KBM-7 (cell line): ENCODE measurements around the gene THUMPD3.

Source experiments
- DNase-seq: peaks from one replicate; pipeline ENCODE4 v3.0.0-alpha.2; 2015
- in situ Hi-C: fragments of 300-500 bp; cut with MboI; formaldehyde crosslinking; loops from 2 replicates; pipeline ENCODE4 v1.14.3; 2020; ENCODE audit warnings: low sequenced_read_pairs, low pct_unique_long_range_greater_than_20kb, mixed read lengths

THUMPD3 gene

GRCh38 chr3:9412293-9412692 is 49.4 kb downstream of the THUMPD3 start:
- in situ Hi-C loops: no loop called here
- DNase-seq: no peak

DNA sequence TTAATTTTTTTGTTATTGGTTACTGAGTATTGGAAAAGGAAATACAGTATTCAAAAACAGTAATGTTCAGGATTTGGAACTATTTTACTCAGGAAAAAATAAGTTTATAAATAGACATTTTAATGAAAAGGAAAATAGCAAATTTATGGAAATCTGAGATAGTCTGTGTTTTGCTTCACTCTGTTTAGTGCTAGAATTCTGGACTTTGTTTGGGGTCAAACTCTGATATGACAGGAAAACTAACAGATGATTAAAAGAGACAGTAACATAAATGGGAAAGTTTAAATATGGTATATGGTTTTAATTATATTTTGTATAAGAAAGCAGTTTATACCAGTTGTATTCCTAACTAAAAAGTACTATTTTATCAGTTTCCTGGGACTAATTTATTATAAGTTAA is 52.0 kb downstream of the THUMPD3 start:
- in situ Hi-C loops: no loop called here
- DNase-seq: no peak

DNA sequence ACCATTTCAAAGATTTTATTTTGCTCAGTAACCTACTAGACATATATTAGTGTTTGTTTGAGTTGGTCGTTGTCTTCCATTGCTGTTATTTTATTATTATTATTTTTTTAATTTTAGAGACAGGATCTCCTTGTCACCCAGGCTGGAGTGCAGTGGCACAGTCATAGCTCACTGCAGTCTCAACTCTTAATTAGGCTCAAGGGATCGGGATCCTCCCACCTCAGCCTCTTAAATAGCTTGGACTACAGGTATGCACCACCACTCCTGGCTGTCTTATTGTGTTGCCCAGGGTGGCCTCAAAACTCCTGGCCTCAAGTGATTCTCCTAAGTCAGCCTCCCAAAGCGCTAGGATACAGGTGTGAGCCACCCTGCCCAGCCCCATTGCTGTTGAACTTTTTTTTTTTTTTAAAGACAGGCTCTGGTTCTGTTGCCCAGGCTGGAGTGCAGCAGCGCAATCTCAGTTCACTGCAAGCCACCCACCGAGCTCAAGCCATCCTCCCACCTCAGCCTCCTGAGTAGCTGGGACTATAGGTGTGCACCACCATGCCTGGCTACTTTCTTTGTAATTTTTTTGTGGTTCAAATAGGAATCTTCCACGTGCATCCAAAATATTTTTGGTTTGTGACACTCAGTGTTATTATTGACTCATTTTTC is 52.8 kb downstream of the THUMPD3 start:
- no peak for DNase-seq
- in situ Hi-C loops: no loop called here

GRCh38 chr3:9416139-9416780 is 53.4 kb downstream of the THUMPD3 start:
- in situ Hi-C loops: no loop called here

GRCh38 chr3:9420850-9421549 is 58.1 kb downstream of the THUMPD3 start:
- in situ Hi-C loops: no loop called here
- no peak for DNase-seq

More at GRCh38 chr3:9416139-9416780, 53.4 kb downstream of the THUMPD3 start:
- no peak for DNase-seq

- peak; percentile 91 for DNase-seq
- in situ Hi-C loops: no loop called here
These were observed 60.0 kb downstream of the THUMPD3 start for GRCh38 chr3:9422712-9423424.

DNA sequence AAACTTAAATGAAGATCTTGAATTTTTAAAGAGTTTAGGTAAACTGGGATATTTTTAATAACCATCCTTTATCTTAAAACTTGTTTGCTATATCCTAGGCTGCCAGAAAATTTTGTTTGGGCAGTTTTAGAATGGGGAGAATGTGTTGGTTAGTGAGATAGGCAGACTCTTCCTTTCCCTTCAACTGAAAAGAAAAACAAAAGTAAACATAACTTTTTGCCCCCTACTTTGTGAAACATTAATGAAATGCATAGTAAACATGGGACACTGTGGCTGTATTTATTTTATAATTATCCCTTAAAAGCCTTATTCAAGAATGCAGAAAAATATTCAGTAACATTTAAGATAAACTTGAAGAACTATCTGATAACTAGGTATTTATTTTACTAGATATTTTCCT is 65.6 kb downstream of the THUMPD3 start:
- in situ Hi-C loops: no loop called here
- DNase-seq: no peak

- in situ Hi-C loops: no loop called here
- DNase-seq: no peak
These were observed 67.9 kb downstream of the THUMPD3 start for GRCh38 chr3:9430733-9431132.

DNA sequence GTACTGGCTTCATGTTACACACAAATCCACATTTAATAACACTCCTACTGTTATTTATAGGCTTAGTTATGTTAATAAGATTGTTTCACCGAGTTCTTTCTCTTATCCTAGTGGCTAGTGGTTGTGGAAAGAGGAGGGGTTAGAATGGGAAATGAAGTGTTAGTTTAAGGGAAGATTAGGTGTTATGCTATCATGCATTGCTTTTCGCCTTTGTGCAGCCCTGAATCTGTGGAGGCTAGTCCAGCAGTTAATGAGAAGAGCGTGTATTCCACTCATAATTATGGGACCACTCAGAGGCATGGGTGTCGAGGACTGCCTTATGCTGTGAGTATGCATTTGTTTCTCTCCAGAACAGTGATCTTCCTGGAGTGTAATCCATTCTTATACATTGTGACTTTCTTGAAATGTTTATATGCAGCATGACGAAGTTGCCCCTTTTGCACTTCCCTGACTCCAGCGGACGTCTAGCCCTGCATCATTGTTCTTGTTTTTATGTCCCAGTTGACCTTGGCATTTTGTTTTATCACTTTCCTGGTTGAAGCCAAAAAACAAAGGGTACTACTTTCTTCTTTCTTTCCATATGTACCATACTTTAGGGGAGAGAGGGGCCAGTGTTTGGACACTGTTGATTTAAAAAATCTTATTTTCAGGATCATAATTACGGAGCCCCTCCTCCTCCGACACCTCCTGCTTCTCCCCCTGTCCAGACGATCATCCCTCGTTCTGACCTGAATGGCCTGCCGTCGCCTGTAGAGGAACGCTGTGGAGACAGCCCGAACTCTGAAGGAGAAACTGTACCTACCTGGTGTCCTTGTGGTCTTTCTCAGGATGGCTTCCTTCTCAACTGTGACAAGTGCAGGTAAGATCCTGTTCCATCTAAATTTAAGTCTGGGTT is 71.0 kb downstream of the THUMPD3 start:
- DNase-seq: no peak
- in situ Hi-C loops: no loop called here

- in situ Hi-C loops: no loop called here
- no peak for DNase-seq
These were observed 72.5 kb downstream of the THUMPD3 start for GRCh38 chr3:9435316-9435715.
